Activated CD4-positive, CD25-positive, alpha-beta regulatory T cell treated with anti-CD3 and anti-CD28 coated beads, Interleukin-2, amount 50 U/mL, for 72 hours (primary cell): Measurements from ENCODE around the gene VGF.
A peak's percentile ranks its signal among the peaks of the same experiment; 100 is the strongest.
"Not testable (repeated sequence)": the region's sequence is repeated elsewhere in the genome, so short reads cannot be mapped to it uniquely, and the experiment has no call there.

Source experiments
- DNase-seq: peaks from one replicate; pipeline ENCODE4 v3.0.0; 2021

VGF gene

GRCh38 chr7:101133621-101134398, 31.6 kb downstream of the VGF start:
- DNase-seq = no peak

- not testable (repeated sequence) for DNase-seq
Observed at GRCh38 chr7:101132626-101133600, 32.5 kb downstream of the VGF start.

GRCh38 chr7:101129603-101130117, 35.7 kb downstream of the VGF start:
- DNase-seq = no peak

- DNase-seq = no peak
Observed at GRCh38 chr7:101128040-101128834, 37.1 kb downstream of the VGF start.

- no peak for DNase-seq
Observed at GRCh38 chr7:101127460-101128039, 37.8 kb downstream of the VGF start.

GRCh38 chr7:101126651-101127459, 38.5 kb downstream of the VGF start, which contains the start of gene SERPINE1:
Gene SERPINE1, plus strand, starts transcription at chr7:101127104. Its CDS starts 1,290 bp downstream, at chr7:101128394.
- peak; percentile 35 for DNase-seq

- DNase-seq = no peak
Observed at GRCh38 chr7:101125989-101126650, 39.2 kb downstream of the VGF start.

GRCh38 chr7:101124376-101125056, 40.9 kb downstream of the VGF start:
- DNase-seq = no peak

GRCh38 chr7:101123703-101124068, 41.7 kb downstream of the VGF start:
- no peak for DNase-seq

- DNase-seq = no peak
Observed at GRCh38 chr7:101122933-101123702, 42.3 kb downstream of the VGF start.

- no peak for DNase-seq
Observed at GRCh38 chr7:101121991-101122932, 43.1 kb downstream of the VGF start.

GRCh38 chr7:101121631-101121990, 43.8 kb downstream of the VGF start:
- not testable (repeated sequence) for DNase-seq

- DNase-seq = no peak
Observed at GRCh38 chr7:101120315-101120714, 45.1 kb downstream of the VGF start.

- DNase-seq = no peak
Observed at GRCh38 chr7:101119876-101120275, 45.5 kb downstream of the VGF start.

- no peak for DNase-seq
Observed at GRCh38 chr7:101118856-101119255, 46.5 kb downstream of the VGF start.

GRCh38 chr7:101116898-101117297, 48.5 kb downstream of the VGF start:
- DNase-seq = no peak

GRCh38 chr7:101115215-101115614, 50.2 kb downstream of the VGF start:
- DNase-seq = no peak

GRCh38 chr7:101114492-101114891, 50.9 kb downstream of the VGF start:
- DNase-seq = no peak
